Stimulated activated naive B cell treated with anti-CD40 and anti-IgM and Interleukin-4, amounts not matched to agents 10 μg/mL and 1 μg/mL and 100 μg/mL, for 72 hours (primary cell): ENCODE data around the gene CD300E.

Experiments used
- ATAC-seq, 2 donors: fragments of 150-1000 bp; cut with Tn5 transposase; replicated peaks; 2 replicates each; pipeline ENCODE4 v1.10.0; 2021; ENCODE audit warnings: moderate library complexity in 1 of 2
- DNase-seq: peaks from one replicate; pipeline ENCODE4 v3.0.0; 2021
- H3K27ac Mint-ChIP-seq: one replicate; pipeline ENCODE4 v1.8.0; 2022; ENCODE audit warnings: mild to moderate bottlenecking, mixed read lengths
- H3K27me3 Mint-ChIP-seq, 2 donors: one replicate each; pipeline ENCODE4 v1.8.0; 2022; ENCODE audit warnings: mixed read lengths in 2 of 2
- H3K36me3 Mint-ChIP-seq, 2 donors: one replicate each; pipeline ENCODE4 v1.8.0; 2022; ENCODE audit warnings: mixed read lengths in 2 of 2, mild to moderate bottlenecking in 1 of 2
- H3K4me1 Mint-ChIP-seq, 2 donors: one replicate each; pipeline ENCODE4 v1.8.0; 2022; ENCODE audit warnings: mixed read lengths in 2 of 2, mild to moderate bottlenecking in 1 of 2
- H3K4me3 Mint-ChIP-seq, 2 donors: one replicate each; pipeline ENCODE4 v1.8.0; 2022; ENCODE audit warnings: mild to moderate bottlenecking in 2 of 2, mixed read lengths in 2 of 2, moderate library complexity in 1 of 2
- H3K9me3 Mint-ChIP-seq, 2 donors: one replicate each; pipeline ENCODE4 v1.8.0; 2022; ENCODE audit warnings: mixed read lengths in 2 of 2, mild to moderate bottlenecking in 1 of 2

CD300E gene

DNA sequence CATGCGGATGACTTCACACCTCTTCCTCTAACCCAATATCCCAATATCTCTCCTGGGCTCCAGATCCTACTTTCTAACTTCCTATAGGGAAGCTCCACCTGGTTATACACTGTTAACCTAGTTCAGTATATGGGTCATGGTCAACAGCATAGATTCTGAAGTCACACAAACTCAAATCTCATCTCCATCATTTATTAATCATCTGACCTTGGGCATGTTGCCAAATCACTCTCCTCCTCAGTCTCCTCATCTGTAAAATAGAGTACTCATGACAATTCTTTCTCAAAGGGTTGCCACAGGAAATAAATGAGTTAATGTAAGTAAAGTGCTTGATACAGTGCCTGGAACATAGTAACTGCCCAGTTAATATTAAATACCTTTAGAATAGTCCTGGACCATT lies 593 bp upstream of the CD300E start:
- Mint-ChIP-seq H3K4me3 (no peak overlapping the region), H3K27ac (no peak overlapping the region), H3K9me3 (peaks cover 3% of the 10 kb centered on the region in 2 donors), H3K36me3 (peaks cover 0 to 3% of the 10 kb centered on the region in 2 donors), H3K4me1 (peaks cover 6% of the 10 kb centered on the region in 2 donors), H3K27me3 (peaks cover 45 to 53% of the 10 kb centered on the region in 2 donors)
- no peak for DNase-seq
- ATAC-seq = no peak

DNA sequence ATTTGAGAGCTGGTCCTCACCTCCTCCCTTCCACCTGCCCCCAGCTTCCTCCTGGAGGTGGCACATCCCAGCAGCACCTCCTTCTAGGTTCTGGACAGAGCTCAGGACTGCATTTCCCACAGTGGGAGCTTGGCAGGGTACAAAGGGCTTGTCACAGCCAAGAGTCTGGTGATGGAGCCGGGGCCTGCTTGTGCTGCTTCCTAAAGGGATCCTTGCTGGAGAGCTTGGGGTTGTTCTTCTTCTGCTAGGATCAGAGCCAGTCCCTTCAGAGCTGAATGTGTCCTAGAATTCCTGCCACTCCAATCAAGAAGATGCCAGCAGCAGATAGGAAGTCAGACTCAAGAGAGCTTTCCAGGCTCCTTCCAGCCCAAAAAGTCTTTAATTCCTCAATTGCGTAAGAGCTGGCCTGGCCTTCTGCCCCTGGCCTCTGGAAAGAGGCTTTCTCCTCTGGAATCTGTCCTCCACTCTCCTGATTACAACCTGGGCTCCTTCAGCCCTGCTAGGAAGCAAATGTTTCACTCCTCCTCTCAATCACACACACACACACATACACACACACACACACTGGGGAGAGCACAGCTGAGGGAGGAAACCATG lies 4.4 kb downstream of the CD300E start:
- Mint-ChIP-seq H3K27me3 (peaks cover 63 to 80% of the 10 kb centered on the region in 2 donors), H3K36me3 (no peaks in the 10 kb centered on the region), H3K27ac (no peak overlapping the region), H3K4me3 (no peak overlapping the region), H3K4me1 (peaks cover 0 to 3% of the 10 kb centered on the region in 2 donors), H3K9me3 (peaks cover 0 to 1% of the 10 kb centered on the region in 2 donors)
- DNase-seq = no peak
- no peak for ATAC-seq

DNA sequence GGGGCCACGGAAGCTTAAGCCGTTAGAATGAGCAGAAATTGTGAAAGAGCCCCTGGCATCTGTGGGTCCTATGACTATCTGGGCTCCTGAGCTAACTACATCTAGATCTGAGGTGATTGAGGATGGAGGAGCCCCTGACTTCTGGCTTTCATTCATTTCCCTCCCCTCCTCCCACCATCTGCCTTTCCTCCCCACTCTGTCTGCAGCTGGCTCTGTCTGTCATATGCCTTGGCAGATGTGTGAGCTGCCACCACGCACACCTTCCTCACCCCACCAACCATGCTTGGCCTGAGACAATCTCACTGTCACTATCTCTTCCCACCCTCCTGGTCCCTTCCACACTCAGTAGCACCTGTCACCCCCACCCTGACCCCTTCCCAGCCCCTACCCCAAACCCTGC lies 5.1 kb downstream of the CD300E start:
- ATAC-seq = no peak
- no peak for DNase-seq
- Mint-ChIP-seq H3K36me3 (no peaks in the 10 kb centered on the region), H3K27ac (no peak overlapping the region), H3K4me3 (no peak overlapping the region), H3K9me3 (peaks cover 0 to 1% of the 10 kb centered on the region in 2 donors), H3K27me3 (peaks cover 58 to 73% of the 10 kb centered on the region in 2 donors), H3K4me1 (peaks cover 0 to 3% of the 10 kb centered on the region in 2 donors)

DNA sequence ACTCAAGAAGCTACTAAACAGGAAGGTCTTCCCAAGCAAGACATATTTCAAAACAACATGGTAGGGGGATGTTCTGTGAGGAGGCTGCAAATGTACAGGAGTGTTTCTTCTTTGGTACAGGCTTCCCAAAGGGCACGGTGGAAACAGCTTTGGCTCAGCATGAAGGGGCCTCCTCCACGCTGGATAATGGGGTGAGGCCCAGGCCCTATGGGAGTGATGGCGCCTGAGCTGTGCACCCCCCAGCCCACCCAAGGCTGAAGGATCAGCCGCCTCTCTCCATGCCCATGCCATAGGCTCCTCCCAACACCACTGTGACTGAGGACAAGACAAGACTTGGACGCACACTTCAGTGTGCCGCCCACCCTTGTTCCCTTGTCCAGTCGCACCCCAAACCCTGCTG lies 6.8 kb downstream of the CD300E start:
- Mint-ChIP-seq H3K4me3 (no peak overlapping the region), H3K4me1 (peaks cover 12 to 15% of the 10 kb centered on the region in 2 donors), H3K27me3 (peaks cover 55% of the 10 kb centered on the region in 2 donors), H3K27ac (no peak overlapping the region), H3K36me3 (no peaks in the 10 kb centered on the region), H3K9me3 (no peaks in the 10 kb centered on the region)
- DNase-seq (no peak), ATAC-seq (no peak)

DNA sequence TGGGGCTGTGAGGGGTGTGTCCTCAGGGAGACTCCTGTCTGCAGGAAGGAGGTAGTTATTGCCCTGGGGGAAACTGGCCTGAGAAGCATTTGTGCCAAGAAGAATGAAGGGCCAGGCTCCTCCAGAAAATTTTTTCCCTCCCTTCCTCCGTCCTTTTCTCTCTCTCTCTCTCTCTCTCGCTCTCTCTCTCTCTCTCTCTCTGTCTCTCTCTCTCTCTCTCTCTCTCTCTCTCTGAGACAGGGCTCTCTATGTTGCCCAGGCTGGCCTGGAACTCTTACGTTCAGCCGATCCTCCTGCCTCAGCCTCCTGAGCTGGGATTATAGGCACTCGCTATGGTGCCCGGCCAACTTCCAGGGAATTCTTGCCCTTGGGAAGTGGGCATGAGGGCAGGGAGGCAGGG lies 11.5 kb downstream of the CD300E start:
- H3K27me3 Mint-ChIP-seq = peaks cover 29 to 33% of the 10 kb centered on the region in 2 donors
- H3K36me3 Mint-ChIP-seq = peaks cover 3 to 5% of the 10 kb centered on the region in 2 donors
- peaks cover 3 to 5% of the 10 kb centered on the region in 2 donors for H3K9me3 Mint-ChIP-seq
- no peak overlapping the region for H3K4me3 Mint-ChIP-seq
- H3K27ac Mint-ChIP-seq = peak overlapping the region; percentile 3
- DNase-seq (no peak), ATAC-seq (no peak)
- peaks cover 14 to 15% of the 10 kb centered on the region in 2 donors for H3K4me1 Mint-ChIP-seq

DNA sequence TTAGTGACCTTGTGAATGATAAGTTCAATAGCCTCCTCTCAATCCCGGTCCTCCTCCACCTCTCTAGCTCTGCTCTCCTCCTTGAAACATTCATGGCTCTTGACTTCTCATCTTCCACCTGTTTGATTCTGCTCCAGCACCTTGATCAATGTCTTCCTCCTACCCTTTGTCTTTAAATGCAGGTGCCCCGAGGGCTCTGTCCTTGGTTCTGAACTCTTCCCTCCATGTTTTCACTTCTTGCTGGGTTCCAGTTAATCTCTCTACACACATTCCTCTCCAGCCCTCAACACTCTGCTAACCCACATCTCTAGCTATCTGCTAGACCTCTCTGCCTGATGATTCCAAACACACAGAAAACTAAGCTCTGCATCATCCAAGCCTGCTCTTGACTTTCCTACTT lies 13.4 kb downstream of the CD300E start:
- ATAC-seq (no peak), DNase-seq (no peak)
- Mint-ChIP-seq H3K9me3 (peaks cover 5 to 8% of the 10 kb centered on the region in 2 donors), H3K27me3 (peaks cover 18 to 21% of the 10 kb centered on the region in 2 donors), H3K4me1 (peaks cover 16 to 18% of the 10 kb centered on the region in 2 donors), H3K36me3 (peaks cover 5 to 8% of the 10 kb centered on the region in 2 donors), H3K27ac (no peak overlapping the region), H3K4me3 (no peak overlapping the region)

DNA sequence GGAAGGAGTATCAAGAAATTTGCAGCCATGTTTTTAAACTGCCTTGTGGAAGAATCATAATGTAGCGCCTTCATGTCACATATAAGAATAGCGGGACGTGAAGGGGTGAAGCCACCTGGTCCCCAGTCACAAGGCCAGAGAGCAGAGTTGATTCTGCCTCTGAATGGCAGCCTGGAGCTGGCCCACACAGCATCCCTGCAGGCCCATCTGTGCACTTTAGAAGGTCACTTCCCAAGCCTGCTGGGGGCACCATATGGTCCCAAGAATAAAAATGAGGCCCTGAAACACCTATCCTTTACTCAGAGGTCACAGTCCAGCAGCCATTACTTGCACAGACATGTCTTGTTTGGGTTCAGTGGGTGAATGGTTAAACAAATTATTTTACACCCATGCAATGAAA lies 15.0 kb downstream of the CD300E start:
- Mint-ChIP-seq H3K4me3 (no peak overlapping the region), H3K27me3 (peaks cover 13 to 17% of the 10 kb centered on the region in 2 donors), H3K27ac (no peak overlapping the region), H3K36me3 (peaks cover 5 to 8% of the 10 kb centered on the region in 2 donors), H3K4me1 (peaks cover 22 to 34% of the 10 kb centered on the region in 2 donors), H3K9me3 (peaks cover 5 to 8% of the 10 kb centered on the region in 2 donors)
- ATAC-seq (no peak), DNase-seq (no peak)

DNA sequence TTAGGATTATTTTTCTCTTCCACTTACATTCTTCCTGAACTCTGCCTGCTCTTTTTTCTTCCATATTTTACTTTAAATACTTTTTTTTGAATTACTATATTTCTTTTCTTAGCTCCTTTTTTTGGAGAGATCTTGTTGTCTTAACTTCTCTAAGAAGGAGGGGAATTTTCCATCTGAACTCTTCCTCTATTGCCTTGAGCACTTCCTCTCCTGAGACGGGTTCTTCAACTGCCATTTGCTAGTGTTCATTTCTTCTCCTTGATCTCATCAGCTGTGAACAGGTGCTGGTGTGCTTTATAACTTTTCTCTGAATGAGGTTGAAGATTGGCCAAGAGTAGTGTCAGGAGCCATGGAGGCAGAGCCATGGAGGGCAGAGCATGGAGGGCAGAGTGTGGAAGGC lies 16.3 kb downstream of the CD300E start:
- Mint-ChIP-seq H3K4me3 (no peak overlapping the region), H3K4me1 (peaks cover 17 to 30% of the 10 kb centered on the region in 2 donors), H3K36me3 (peaks cover 5 to 8% of the 10 kb centered on the region in 2 donors), H3K27me3 (peaks cover 19 to 27% of the 10 kb centered on the region in 2 donors), H3K9me3 (peaks cover 5 to 8% of the 10 kb centered on the region in 2 donors), H3K27ac (no peak overlapping the region)
- no peak for DNase-seq
- ATAC-seq = no peak

DNA sequence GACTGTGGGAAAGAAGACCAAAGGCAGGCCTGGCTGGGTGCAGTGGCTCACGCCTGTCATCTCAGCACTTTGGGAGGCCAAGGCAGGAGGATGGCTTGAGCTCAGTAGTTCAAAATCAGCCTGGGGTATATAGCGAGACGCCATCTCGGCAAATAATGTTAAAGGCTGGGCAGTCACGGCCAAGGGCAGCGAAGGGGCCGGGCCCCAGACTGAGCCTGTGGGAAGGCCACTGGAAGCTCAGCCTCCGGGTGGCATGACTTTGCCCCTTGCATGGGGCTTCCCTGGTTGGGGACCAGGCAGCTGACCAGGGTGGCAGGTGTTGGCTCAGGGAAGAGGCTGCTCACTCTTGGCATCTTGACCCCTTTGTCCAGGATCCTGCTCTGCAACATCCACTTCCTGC lies 17.5 kb downstream of the CD300E start:
- Mint-ChIP-seq H3K36me3 (peaks cover 5 to 8% of the 10 kb centered on the region in 2 donors), H3K4me3 (no peak overlapping the region), H3K9me3 (peaks cover 5 to 8% of the 10 kb centered on the region in 2 donors), H3K4me1 (peaks cover 19 to 36% of the 10 kb centered on the region in 2 donors), H3K27me3 (peaks cover 23 to 29% of the 10 kb centered on the region in 2 donors), H3K27ac (no peak overlapping the region)
- ATAC-seq (no peak), DNase-seq (no peak)

DNA sequence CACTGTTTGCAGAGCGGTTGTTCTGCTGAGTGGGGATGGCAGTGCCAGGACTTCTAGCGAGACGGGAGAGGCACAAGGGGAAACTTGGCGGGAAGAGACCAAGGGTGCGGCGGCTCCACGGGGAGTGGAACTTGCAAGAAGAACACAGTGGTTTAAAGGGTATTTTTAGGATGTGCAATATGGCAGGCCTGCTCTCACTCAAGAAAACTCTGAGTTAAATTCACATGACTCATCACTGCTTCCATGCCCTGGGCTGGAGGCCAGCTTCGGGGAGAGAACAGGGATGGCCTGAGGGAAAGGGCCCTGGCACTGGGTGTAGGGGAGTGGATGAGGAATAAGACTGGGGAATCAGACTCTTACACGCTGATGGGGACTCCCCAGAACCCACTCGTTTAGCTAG lies 18.2 kb downstream of the CD300E start:
- DNase-seq = no peak
- peaks cover 5 to 8% of the 10 kb centered on the region in 2 donors for H3K9me3 Mint-ChIP-seq
- peaks cover 6 to 8% of the 10 kb centered on the region in 2 donors for H3K36me3 Mint-ChIP-seq
- H3K4me3 Mint-ChIP-seq = no peak overlapping the region
- H3K4me1 Mint-ChIP-seq = peaks cover 21 to 41% of the 10 kb centered on the region in 2 donors
- peak overlapping the region; percentile 53 for H3K27ac Mint-ChIP-seq
- peaks cover 28 to 35% of the 10 kb centered on the region in 2 donors for H3K27me3 Mint-ChIP-seq
- no peak for ATAC-seq

DNA sequence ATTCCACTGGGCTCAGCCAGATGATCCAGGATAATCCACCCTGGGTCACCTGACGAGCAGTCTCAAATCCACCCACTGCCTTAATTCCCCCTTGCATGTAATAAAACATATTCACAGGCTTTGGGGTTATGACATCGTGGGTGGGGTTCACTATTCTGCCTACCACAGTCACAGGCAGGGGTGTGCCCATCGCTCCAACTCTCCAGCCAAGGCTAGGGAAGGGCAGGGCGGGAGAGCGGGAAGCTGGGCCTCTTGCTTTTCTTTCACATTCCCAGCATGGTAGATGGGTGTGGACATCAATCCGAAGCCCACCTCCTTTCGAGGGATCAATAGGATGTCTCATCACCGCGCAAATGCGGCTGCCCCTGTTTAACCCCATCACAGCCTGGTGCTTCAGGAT lies 18.8 kb downstream of the CD300E start:
- DNase-seq (no peak), ATAC-seq (no peak)
- Mint-ChIP-seq H3K4me3 (no peak overlapping the region), H3K27me3 (peaks cover 31 to 38% of the 10 kb centered on the region in 2 donors), H3K9me3 (peaks cover 5 to 8% of the 10 kb centered on the region in 2 donors), H3K36me3 (peaks cover 6 to 8% of the 10 kb centered on the region in 2 donors), H3K4me1 (peaks cover 24 to 45% of the 10 kb centered on the region in 2 donors), H3K27ac (no peak overlapping the region)

DNA sequence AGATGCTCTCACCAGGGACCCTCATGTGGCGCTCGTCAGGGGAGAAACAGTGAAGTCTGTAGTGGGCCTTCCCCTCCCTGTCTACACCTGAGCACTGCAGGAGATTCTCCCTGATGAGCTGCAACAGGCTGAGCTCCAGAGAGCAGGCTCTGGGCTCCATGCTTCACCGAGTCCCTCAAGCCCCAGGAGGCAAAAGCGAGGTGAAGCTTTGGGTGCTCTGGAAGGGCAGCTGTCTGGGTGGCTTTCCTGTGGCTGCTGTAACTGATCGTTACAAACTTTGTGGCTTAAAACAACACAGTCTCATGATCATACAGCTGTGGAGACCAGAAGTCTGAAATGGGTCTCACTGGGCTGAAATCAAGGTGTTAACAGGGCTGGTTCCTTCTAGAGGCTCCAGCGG lies 19.3 kb downstream of the CD300E start:
- ATAC-seq = peak; percentile 77 to 80
- H3K27ac Mint-ChIP-seq = no peak overlapping the region

DNA sequence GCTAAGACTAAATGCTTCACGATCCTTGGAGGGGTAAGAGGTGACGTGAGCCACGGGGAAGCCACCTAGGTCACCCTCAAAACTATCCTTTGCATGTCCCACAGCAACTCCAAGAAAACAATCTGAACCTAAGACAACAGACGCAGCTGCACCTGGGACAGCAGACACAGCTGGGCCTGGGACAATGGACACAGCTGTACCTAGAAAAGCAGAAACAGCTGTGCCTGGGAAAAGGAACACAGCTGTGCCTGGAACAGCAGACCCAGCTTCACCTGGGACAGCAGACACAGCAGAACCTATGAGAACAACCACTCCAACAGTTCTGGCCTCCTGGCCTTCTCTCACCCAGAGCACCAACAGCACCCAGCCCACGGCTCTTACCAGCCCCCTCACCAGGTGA lies 19.8 kb downstream of the CD300E start:
- Mint-ChIP-seq H3K27ac (no peak overlapping the region), H3K4me1 (peaks cover 31 to 55% of the 10 kb centered on the region in 2 donors), H3K36me3 (peaks cover 6 to 8% of the 10 kb centered on the region in 2 donors), H3K4me3 (no peak overlapping the region), H3K9me3 (peaks cover 5 to 8% of the 10 kb centered on the region in 2 donors), H3K27me3 (peaks cover 38 to 43% of the 10 kb centered on the region in 2 donors)
- DNase-seq = no peak
- no peak for ATAC-seq

More for the DNA sequence above, 19.3 kb downstream of the CD300E start:
- Mint-ChIP-seq H3K4me1 (peaks cover 28 to 50% of the 10 kb centered on the region in 2 donors), H3K4me3 (no peak overlapping the region), H3K36me3 (peaks cover 6 to 8% of the 10 kb centered on the region in 2 donors), H3K27me3 (peaks cover 36 to 43% of the 10 kb centered on the region in 2 donors), H3K9me3 (peaks cover 5 to 8% of the 10 kb centered on the region in 2 donors)
- peak; percentile 17 for DNase-seq

DNA sequence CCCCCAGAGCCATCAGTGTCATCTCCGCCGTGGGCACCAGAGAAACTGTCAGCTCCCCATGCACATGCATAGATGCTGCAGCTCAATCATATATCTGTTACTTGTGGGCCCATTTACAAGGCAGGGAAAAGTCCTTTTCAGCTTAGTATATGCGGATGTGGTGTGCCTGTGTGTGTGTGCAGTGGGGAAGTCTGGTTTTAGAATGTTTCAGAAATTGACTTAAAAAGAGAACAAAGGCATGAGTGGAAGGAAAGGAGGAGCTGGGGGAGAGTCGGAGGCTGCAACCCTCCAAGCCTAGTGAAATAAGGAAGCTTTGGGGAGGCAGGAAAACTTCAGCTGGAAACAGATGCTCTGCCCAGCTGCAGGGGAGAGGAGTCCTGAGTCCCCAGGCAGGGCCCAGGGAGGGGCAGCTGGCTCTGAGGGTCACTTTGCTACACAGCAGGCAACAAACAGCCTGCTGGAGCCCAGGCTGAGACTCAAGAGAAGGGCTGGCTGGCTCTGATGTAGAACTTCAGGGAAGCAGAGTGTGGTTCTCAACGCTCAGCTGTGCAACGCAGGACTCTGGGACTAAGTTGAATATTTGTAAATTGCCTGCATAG lies 20.4 kb downstream of the CD300E start:
- H3K4me3 Mint-ChIP-seq = no peak overlapping the region
- H3K9me3 Mint-ChIP-seq = peaks cover 5 to 8% of the 10 kb centered on the region in 2 donors
- no peak for DNase-seq
- no peak overlapping the region for H3K27ac Mint-ChIP-seq
- ATAC-seq = peak in 1 of 2 donors; percentile 13
- peaks cover 36 to 60% of the 10 kb centered on the region in 2 donors for H3K4me1 Mint-ChIP-seq
- H3K27me3 Mint-ChIP-seq = peaks cover 43% of the 10 kb centered on the region in 2 donors
- peaks cover 6 to 8% of the 10 kb centered on the region in 2 donors for H3K36me3 Mint-ChIP-seq
